GM19351 (cell line): ENCODE results near the gene NFYA.

Source experiments
- ATAC-seq: cut with Tn5 transposase; IDR thresholded peaks from one replicate; pipeline ENCODE4 v1.9.1; 2021; ENCODE audit warnings: mild to moderate bottlenecking, moderate library complexity; ENCODE audit not compliant: unreplicated experiment

NFYA gene

GRCh38 chr6:41045664-41046063 is 27.1 kb upstream of the NFYA start:
- ATAC-seq, result no peak

GRCh38 chr6:41046084-41046483 is 26.7 kb upstream of the NFYA start:
- no peak for ATAC-seq

- ATAC-seq, result no peak
These were observed 25.5 kb upstream of the NFYA start for GRCh38 chr6:41047306-41047705.

DNA sequence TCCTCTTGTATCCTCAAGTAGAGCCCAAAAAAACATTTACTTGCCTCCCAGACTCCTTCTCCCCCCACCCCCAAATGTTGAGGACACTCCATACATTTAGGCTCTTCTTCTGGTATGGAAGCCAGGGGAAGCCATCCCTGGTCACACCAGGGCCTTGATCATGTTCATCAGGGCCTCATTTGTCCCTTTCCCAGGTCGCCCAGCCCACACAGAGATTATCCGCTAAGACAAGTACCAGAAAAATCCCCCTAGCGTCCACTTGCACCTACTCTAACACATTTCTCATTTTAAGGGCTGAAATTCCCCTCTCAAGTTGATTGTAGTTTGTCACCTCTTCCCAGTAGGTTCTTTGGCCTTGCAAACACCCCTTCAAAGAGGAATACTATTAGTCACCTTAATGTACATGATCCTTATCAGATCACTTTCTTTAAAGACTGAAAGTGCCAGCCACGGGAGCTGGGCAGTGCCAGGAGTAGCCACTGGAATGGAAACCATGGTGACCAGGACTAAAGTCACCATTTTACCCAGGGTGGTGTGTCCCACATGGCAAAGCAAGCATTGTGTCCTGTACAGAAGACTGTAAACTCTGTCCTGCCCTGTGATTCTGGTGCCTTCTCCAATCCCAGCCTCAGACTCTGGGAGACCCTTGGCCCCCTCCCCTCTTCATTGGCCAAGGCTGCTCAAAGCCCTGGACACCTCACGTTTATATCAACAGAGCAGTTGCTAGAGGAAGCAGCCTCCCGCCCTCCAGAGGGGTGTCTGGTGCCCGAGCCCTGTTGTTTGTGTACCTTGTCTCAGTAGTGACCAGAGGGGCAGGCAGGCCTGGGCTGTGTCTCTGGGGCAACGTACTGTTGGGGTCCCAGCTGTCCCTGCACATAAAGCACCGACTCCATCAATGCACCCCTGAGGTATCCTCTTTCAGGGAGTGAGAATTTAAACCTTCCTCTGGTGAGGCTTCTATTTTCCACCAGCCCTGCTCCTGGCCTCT is 24.7 kb upstream of the NFYA start:
- no peak for ATAC-seq

GRCh38 chr6:41049521-41049920 is 23.3 kb upstream of the NFYA start:
- ATAC-seq, result no peak

DNA sequence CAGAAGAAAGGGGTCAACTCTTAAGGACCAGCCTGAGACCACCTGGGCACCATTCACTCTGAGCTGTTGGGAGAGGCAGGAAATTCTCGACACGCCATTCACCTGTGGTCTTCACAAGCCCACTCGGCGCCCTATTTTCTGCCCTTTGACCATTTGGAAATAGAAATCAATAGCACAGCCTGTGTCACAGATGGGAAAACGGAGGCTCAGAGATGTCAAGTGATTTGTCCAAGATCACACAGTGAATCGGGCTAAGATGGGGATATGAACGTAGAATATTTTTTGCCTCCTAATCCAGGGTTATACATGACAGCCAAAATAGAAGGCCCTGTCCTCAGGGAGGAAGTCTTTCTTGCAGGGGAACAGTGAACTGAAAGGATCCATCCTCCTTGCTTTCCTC is 22.8 kb upstream of the NFYA start:
- ATAC-seq, result no peak

DNA sequence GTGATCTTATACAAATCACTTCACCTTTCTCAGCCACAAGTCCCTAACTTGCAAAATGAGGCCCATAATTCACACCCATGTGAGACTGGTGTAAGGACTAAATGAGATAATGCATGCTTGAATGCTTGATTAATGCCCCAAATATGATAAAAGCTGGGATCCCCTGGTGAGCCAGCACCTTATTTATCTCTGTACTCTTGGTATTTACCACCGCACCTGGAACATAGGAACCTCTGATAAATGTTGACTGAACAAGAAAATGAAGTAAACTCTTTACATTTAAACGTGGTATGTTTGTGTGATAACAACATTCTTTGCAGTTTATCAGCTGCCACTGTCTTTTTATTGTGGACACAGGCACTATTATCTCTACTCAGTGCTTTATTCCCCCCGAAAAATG is 22.2 kb upstream of the NFYA start:
- no peak for ATAC-seq

DNA sequence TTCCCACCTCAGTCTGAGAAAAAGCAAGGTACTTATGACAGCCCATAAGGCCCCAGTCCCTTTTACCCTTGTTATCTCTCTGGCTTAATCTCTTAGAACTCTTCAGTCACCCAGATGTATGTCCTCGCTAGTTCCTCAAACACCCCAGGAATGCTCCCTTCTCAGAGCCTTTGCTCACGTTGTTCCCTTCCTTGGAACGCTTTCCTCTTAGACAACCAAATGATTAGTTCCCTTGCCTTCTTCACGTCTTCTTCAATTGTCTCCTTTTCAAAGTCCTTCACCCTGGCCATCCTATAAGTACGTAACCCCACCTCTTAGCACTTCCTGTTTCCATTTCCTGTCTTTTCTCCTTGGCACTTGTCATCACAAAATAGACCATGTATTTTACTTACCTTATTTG is 20.9 kb upstream of the NFYA start:
- ATAC-seq, result no peak

GRCh38 chr6:41053041-41053440 is 19.7 kb upstream of the NFYA start, which contains the start of gene APOBEC2:
TSS of gene APOBEC2 (plus strand) at chr6:41053202. CDS start at chr6:41053348, 146 bp downstream.
- no peak for ATAC-seq

DNA sequence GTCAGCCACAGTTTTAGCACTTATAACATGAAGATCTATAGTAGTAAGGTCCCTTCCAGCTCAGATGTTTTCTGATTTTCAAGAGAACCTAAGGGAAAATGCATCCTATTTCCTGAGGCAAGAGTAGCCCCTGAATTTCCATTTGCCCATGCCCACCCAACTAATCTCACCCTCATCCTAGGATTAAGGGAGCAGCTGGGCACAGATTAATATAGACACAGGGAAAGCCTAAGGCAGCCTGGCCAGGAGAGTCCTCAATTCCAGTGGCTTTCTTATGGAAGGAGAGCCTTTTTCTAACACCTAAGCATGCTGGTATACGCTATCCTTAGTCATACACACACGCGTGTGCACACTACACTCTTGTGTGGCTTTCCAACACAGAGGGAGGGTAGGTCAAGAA is 18.3 kb upstream of the NFYA start:
- ATAC-seq, result no peak

- no peak for ATAC-seq
These were observed 17.6 kb upstream of the NFYA start for GRCh38 chr6:41055149-41055548.

GRCh38 chr6:41056768-41057490 is 15.8 kb upstream of the NFYA start:
- no peak for ATAC-seq

DNA sequence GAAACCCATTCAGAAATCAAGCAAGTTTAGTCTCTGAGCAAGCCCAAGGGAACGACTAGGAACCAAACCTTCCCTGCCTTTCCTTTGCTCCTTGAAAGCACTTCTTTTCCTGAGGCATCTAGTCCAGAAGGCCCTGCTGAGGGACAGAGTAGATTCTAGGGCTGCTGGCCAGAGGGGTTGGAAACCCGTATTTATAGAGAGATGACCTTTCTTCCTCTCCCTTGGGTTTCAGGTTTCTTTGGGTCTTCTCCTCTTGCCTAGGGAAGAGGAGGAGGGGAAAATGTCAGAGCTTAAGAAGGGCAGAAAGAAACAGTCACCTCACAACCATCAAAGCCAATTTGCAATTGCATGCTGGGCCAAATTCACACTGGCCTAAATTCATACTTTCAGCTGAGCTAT is 14.0 kb upstream of the NFYA start:
- ATAC-seq, result no peak

GRCh38 chr6:41059556-41059955 is 13.2 kb upstream of the NFYA start:
- no peak for ATAC-seq

- ATAC-seq, result no peak
These were observed 11.5 kb upstream of the NFYA start for GRCh38 chr6:41061196-41061726.

DNA sequence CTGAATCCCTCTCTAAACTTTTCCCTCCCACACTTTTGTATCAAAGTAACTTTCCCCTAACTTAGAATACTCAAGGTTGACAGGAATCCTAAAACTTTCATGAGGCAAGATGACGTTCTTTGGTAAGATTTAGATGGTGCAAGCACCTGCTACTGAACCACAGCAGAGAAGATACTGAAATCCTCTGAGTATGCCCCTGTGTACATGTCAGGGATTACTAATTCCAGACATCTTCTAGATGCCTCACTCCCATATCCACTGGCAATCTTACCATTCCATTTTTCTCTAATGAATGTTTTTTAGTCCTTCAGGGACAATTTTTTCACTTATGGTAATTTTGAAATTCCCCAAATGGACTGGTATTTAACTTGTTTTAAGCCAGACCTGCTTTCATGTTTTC is 10.7 kb upstream of the NFYA start:
- no peak for ATAC-seq

DNA sequence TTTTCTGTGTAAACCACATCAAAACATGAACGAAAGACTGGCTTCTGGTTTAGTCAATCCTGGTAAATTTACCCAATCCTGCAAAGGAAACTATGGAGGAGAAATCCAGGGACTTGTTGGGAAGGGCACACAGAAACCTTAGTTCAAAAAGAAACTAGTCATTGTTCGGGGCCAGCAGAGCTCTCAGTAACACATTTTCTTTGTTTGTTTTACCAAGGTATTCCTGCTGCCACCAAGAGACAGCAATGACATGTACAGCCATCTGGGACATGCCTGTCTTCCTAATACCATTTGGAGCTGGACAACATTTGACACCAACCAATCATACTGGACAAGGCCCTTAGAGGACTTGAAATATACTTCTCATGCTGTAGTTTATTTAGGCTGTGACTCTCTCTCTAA is 8.9 kb upstream of the NFYA start:
- ATAC-seq, result no peak

DNA sequence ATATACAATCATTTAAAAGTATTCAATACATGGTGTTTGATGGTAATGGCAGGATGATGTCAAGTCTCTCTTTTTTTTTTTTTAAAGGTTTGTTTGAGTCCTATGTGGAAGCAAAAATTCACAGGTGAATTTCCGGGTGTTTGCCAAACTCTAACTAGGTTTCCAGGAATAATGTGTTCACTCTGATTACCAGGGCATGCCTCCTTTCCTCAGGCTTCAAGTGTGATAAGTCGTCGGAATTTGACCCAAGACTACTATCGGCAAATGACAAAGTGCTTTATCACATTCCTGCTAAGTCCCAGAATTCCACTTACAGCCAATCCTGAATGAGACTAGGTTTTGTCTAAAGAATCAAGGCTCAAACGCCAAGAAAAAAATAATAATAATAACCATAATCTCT is 7.9 kb upstream of the NFYA start:
- ATAC-seq, result no peak

- no peak for ATAC-seq
These were observed 7.2 kb upstream of the NFYA start for GRCh38 chr6:41065550-41066026.

GRCh38 chr6:41066867-41067304 is 5.9 kb upstream of the NFYA start:
- ATAC-seq, result no peak

GRCh38 chr6:41071501-41071922 is 1.3 kb upstream of the NFYA start:
- no peak for ATAC-seq
